ENCODE results near the gene ADCY3. TPM values are rescaled to one million over a fixed set of nuclear protein-coding genes. Genes with fewer than 3 reads are reported as not detected.

ADCY3 gene
- total and polyA plus RNA-seq, 2 of the 13 experiments (the other 11 are each of a cell fraction or from before 2014, with no cell fraction given): 0.11 to 0.61 TPM

- WGBS (ENCODE audit: low lambda C conversion rate): 94% methylated on average over 11 of the region's 15 CpGs
- no TSS peak for BruUV-seq (replicated peaks)
- no peak for FAIRE-seq
- Histone ChIP-seq H3K36me3 (replicated peaks in 1 of 2; ENCODE audit: control insufficient read depth in 1 of 2, insufficient read depth in 2 of 2, low read length in 2 of 2) (peaks cover 17 to 48% of the 10 kb centered on the region in 2 experiments), H3K27me3 (ENCODE audit: control insufficient read depth in 1 of 2, insufficient read depth in 2 of 2, low read length in 2 of 2) (no peaks in the 10 kb centered on the region), H4K20me1 (ENCODE audit: insufficient read depth, low read length) (no peaks in the 10 kb centered on the region), H3K4me3 (replicated peaks in 1 of 3; ENCODE audit: insufficient read depth in 1 of 3, low read depth in 2 of 3, low read length in 3 of 3) (no peak overlapping the region), H3K27ac (ENCODE audit: extremely low read length, insufficient read depth, low read length) (no peak overlapping the region), H3K4me2 (ENCODE audit: low read depth, low read length) (no peak overlapping the region), H2AFZ (ENCODE audit: low read length) (no peak overlapping the region), H3K79me2 (ENCODE audit: insufficient read depth, low read length) (no peaks in the 10 kb centered on the region), H3K9me3 (ENCODE audit: low read length) (no peaks in the 10 kb centered on the region), H3K4me1 (ENCODE audit: insufficient read depth, low read length) (peaks cover 3% of the 10 kb centered on the region), H3K9ac (ENCODE audit: insufficient read depth, low read depth, low read length) (no peak overlapping the region)
- intact Hi-C loops (cut with micrococcal nuclease; ENCODE audit: unreplicated experiment) (no loop called here), in situ Hi-C loops (cut with HindIII; ENCODE audit: extremely low pct_ligation_motif_present, low pct_unique_long_range_greater_than_20kb) (no loop called here)
- DNase-seq (ENCODE audit: low spot score): no peak
- ChIA-PET POLR2A (no interaction called here), CTCF (ENCODE audit: low intra/inter-chr PET ratio, low total read pairs) (no interaction called here)
- ATAC-seq: no peak
- no peak for TF ChIP-seq ZNF10 (CRISPR knock-in tag; IDR thresholded peaks at IDR 0.05; ENCODE audit: borderline replicate concordance, low read depth)
- no peak for TF ChIP-seq CEBPZ (IDR thresholded peaks at IDR 0.05; ENCODE audit: low read length)
- TF ChIP-seq GMEB2 (CRISPR knock-in tag; IDR thresholded peaks at IDR 0.05; ENCODE audit: low read depth): no peak
- TF ChIP-seq AGO2 (optimal IDR thresholded peaks at IDR 0.05; ENCODE audit: low read depth, low read length): peak; percentile 81
- no peak for TF ChIP-seq ZNF558 (CRISPR knock-in tag; IDR thresholded peaks at IDR 0.05; ENCODE audit: borderline replicate concordance)
- TF ChIP-seq ATRX (CRISPR knock-in tag; IDR thresholded peaks at IDR 0.05; ENCODE audit: borderline replicate concordance): no peak
- TF ChIP-seq ZNF484 (CRISPR knock-in tag; IDR thresholded peaks at IDR 0.05; ENCODE audit: borderline replicate concordance, low read depth): no peak
- no peak for TF ChIP-seq NPAS2 (CRISPR knock-in tag; IDR thresholded peaks at IDR 0.05; ENCODE audit: borderline replicate concordance)
These were observed 98.6 kb downstream of the ADCY3 start for GRCh38 chr2:24821433-24821891.

Data from HepG2 (cell line).